GM04504 (cell line): ENCODE data around the gene SLC49A3.
"Not testable (repeated sequence)": the region's sequence is repeated elsewhere in the genome, so short reads cannot be mapped to it uniquely, and the experiment has no call there.

ENCODE experiments used
- DNase-seq: peaks from one replicate; pipeline ENCODE4 v3.0.0-alpha.2; 2012; ENCODE audit warnings: low read depth

Gene SLC49A3

GRCh38 chr4:680551-680927, 8.4 kb downstream of the SLC49A3 start:
- DNase-seq: no peak

GRCh38 chr4:680091-680490, 8.9 kb downstream of the SLC49A3 start:
- DNase-seq: no peak

- no peak for DNase-seq
These were observed 9.3 kb downstream of the SLC49A3 start for GRCh38 chr4:679629-680028.

- DNase-seq: no peak
These were observed 9.9 kb downstream of the SLC49A3 start for GRCh38 chr4:679104-679481.

- DNase-seq: no peak
These were observed 10.4 kb downstream of the SLC49A3 start for GRCh38 chr4:678331-679103.

- DNase-seq: no peak
These were observed 11.3 kb downstream of the SLC49A3 start for GRCh38 chr4:677431-678293.

GRCh38 chr4:676871-677235, 12.1 kb downstream of the SLC49A3 start:
- no peak for DNase-seq

- no peak for DNase-seq
These were observed 12.7 kb downstream of the SLC49A3 start for GRCh38 chr4:675980-676870.

GRCh38 chr4:675036-675882, 13.7 kb downstream of the SLC49A3 start:
- no peak for DNase-seq

GRCh38 chr4:674172-675035, 14.5 kb downstream of the SLC49A3 start, which contains the start of the genes ATP5ME and MYL5:
TSS of gene ATP5ME (minus strand) at chr4:674276. CDS start at chr4:674247, 29 bp downstream.
TSS of gene MYL5 (plus strand) at chr4:674542. CDS start at chr4:678027, 3,485 bp downstream.
- DNase-seq: peak; percentile 87

- DNase-seq: no peak
These were observed 15.4 kb downstream of the SLC49A3 start for GRCh38 chr4:673349-674091.

GRCh38 chr4:671769-672168, 17.2 kb downstream of the SLC49A3 start:
- DNase-seq: no peak

GRCh38 chr4:669806-670559, 19.0 kb downstream of the SLC49A3 start:
- not testable (repeated sequence) for DNase-seq

- DNase-seq: not testable (repeated sequence)
These were observed 20.7 kb downstream of the SLC49A3 start for GRCh38 chr4:668219-668618.

GRCh38 chr4:667545-667925, 21.4 kb downstream of the SLC49A3 start:
- DNase-seq: no peak

- no peak for DNase-seq
These were observed 22.0 kb downstream of the SLC49A3 start for GRCh38 chr4:666822-667544.

GRCh38 chr4:666436-666810, 22.5 kb downstream of the SLC49A3 start:
- DNase-seq: no peak
